Mesothelial cell of epicardium (in vitro differentiated cells): Measurements from ENCODE around the gene SOX9. TPM values are rescaled to one million over a fixed set of nuclear protein-coding genes. Genes with fewer than 3 reads are reported as not detected.

ENCODE experiments used
- DNase-seq, 2 experiments: peaks; one replicate each; pipeline ENCODE4 v3.0.0; 2021; ENCODE audit warnings: low spot score in 2 of 2; ENCODE audit not compliant: unreplicated experiment in 2 of 2
- H3K27ac Mint-ChIP-seq: 2 replicates; pipeline ENCODE4 v1.8.0; 2021; ENCODE audit warnings: mixed read lengths
- H3K27me3 Mint-ChIP-seq: 2 replicates; pipeline ENCODE4 v1.8.0; 2021; ENCODE audit warnings: low read depth, mixed read lengths
- H3K36me3 Mint-ChIP-seq: 2 replicates; pipeline ENCODE4 v1.8.0; 2021; ENCODE audit warnings: mixed read lengths
- H3K4me1 Mint-ChIP-seq: 2 replicates; pipeline ENCODE4 v1.8.0; 2021; ENCODE audit warnings: mixed read lengths
- H3K4me3 Mint-ChIP-seq: 2 replicates; pipeline ENCODE4 v1.8.0; 2021; ENCODE audit warnings: mild to moderate bottlenecking, moderate library complexity, mixed read lengths
- H3K9me3 Mint-ChIP-seq: 2 replicates; pipeline ENCODE4 v1.8.0; 2021; ENCODE audit warnings: mixed read lengths
- CTCF ChIP-seq: fragments of 200-600 bp; sonication (generic); IDR thresholded peaks from one replicate; pipeline ENCODE4 v1.5.0; 2021; ENCODE audit warnings: antibody characterized with exemption; ENCODE audit not compliant: unreplicated experiment
- total RNA-seq: library from RNA; stranded (reverse); gene quantifications from 3 replicates; pipeline ENCODE4 v1.2.1, GENCODE V29; 2021

Gene SOX9
- total RNA-seq, 1 donor from 2014 or later: 47.1 TPM

- no peak for TF ChIP-seq CTCF
- Mint-ChIP-seq H3K36me3 (no peaks in the 10 kb centered on the region), H3K27ac (no peak overlapping the region), H3K4me1 (no peaks in the 10 kb centered on the region), H3K4me3 (no peak overlapping the region), H3K27me3 (peaks cover 9% of the 10 kb centered on the region), H3K9me3 (peaks cover 5% of the 10 kb centered on the region)
- DNase-seq: no peak
These were observed 21.8 kb downstream of the SOX9 start for GRCh38 chr17:72142614-72143013.

- no peaks in the 10 kb centered on the region for H3K36me3 Mint-ChIP-seq
These were observed 22.4 kb downstream of the SOX9 start for GRCh38 chr17:72143245-72143644.

GRCh38 chr17:72144101-72144500 lies 23.3 kb downstream of the SOX9 start:
- H3K4me3 Mint-ChIP-seq: no peak overlapping the region
- H3K36me3 Mint-ChIP-seq: no peaks in the 10 kb centered on the region
- no peak for TF ChIP-seq CTCF
- H3K27ac Mint-ChIP-seq: no peak overlapping the region
- peaks cover 5% of the 10 kb centered on the region for H3K9me3 Mint-ChIP-seq
- H3K27me3 Mint-ChIP-seq: peaks cover 8% of the 10 kb centered on the region
- H3K4me1 Mint-ChIP-seq: no peaks in the 10 kb centered on the region
- DNase-seq: no peak

More at GRCh38 chr17:72143245-72143644, 22.4 kb downstream of the SOX9 start:
- no peak for TF ChIP-seq CTCF
- no peak for DNase-seq
- H3K27me3 Mint-ChIP-seq: peaks cover 10% of the 10 kb centered on the region
- H3K9me3 Mint-ChIP-seq: peaks cover 5% of the 10 kb centered on the region
- no peak overlapping the region for H3K4me3 Mint-ChIP-seq
- no peaks in the 10 kb centered on the region for H3K4me1 Mint-ChIP-seq
- no peak overlapping the region for H3K27ac Mint-ChIP-seq

GRCh38 chr17:72145562-72145961 lies 24.7 kb downstream of the SOX9 start:
- Mint-ChIP-seq H3K27ac (no peak overlapping the region), H3K4me3 (no peak overlapping the region), H3K4me1 (no peaks in the 10 kb centered on the region), H3K9me3 (peaks cover 5% of the 10 kb centered on the region), H3K27me3 (peaks cover 8% of the 10 kb centered on the region), H3K36me3 (no peaks in the 10 kb centered on the region)
- DNase-seq: no peak
- no peak for TF ChIP-seq CTCF

GRCh38 chr17:72145962-72146361 lies 25.1 kb downstream of the SOX9 start:
- peaks cover 8% of the 10 kb centered on the region for H3K27me3 Mint-ChIP-seq
- no peak for DNase-seq
- no peaks in the 10 kb centered on the region for H3K4me1 Mint-ChIP-seq
- H3K9me3 Mint-ChIP-seq: peaks cover 5% of the 10 kb centered on the region
- H3K4me3 Mint-ChIP-seq: no peak overlapping the region
- H3K36me3 Mint-ChIP-seq: no peaks in the 10 kb centered on the region
- TF ChIP-seq CTCF: no peak
- no peak overlapping the region for H3K27ac Mint-ChIP-seq

- no peak overlapping the region for H3K27ac Mint-ChIP-seq
- peaks cover 8% of the 10 kb centered on the region for H3K27me3 Mint-ChIP-seq
- no peaks in the 10 kb centered on the region for H3K36me3 Mint-ChIP-seq
- no peak overlapping the region for H3K4me3 Mint-ChIP-seq
- H3K9me3 Mint-ChIP-seq: peaks cover 5% of the 10 kb centered on the region
- H3K4me1 Mint-ChIP-seq: peaks cover 4% of the 10 kb centered on the region
- TF ChIP-seq CTCF: no peak
- no peak for DNase-seq
These were observed 25.6 kb downstream of the SOX9 start for GRCh38 chr17:72146371-72146770.
